ENCODE data around the gene FAM76A. TPM values are rescaled to one million over a fixed set of nuclear protein-coding genes. Genes with fewer than 3 reads are reported as not detected.

The FAM76A gene
- total RNA-seq, 2 donors from 2014 or later: 13.0 to 14.7 TPM

GRCh38 chr1:27741121-27741520, 15.4 kb downstream of the FAM76A start:
- DNase-seq: no peak
- H3K27ac ChIP-seq (ENCODE audit: low read depth, low read length): no peak overlapping the region
- H3K36me3 Mint-ChIP-seq (ENCODE audit: low read depth): peaks cover 46% of the 10 kb centered on the region
- H3K9ac ChIP-seq (ENCODE audit: extremely low read depth, low read length, poor library complexity, severe bottlenecking): no peak overlapping the region
- H3K9me3 ChIP-seq (ENCODE audit: control insufficient read depth, low read length): no peaks in the 10 kb centered on the region
- 94 to 96% methylated on average over 4 to 5 of the region's 6 CpGs for WGBS, 2 experiments (ENCODE audit: insufficient coverage in 1 of 2, insufficient read length in 1 of 2)
- H3K4me1 ChIP-seq (ENCODE audit: control insufficient read depth, insufficient read depth, low read length): no peaks in the 10 kb centered on the region
- no peak overlapping the region for H3K4me3 Mint-ChIP-seq
- TF ChIP-seq, protein P1, sequence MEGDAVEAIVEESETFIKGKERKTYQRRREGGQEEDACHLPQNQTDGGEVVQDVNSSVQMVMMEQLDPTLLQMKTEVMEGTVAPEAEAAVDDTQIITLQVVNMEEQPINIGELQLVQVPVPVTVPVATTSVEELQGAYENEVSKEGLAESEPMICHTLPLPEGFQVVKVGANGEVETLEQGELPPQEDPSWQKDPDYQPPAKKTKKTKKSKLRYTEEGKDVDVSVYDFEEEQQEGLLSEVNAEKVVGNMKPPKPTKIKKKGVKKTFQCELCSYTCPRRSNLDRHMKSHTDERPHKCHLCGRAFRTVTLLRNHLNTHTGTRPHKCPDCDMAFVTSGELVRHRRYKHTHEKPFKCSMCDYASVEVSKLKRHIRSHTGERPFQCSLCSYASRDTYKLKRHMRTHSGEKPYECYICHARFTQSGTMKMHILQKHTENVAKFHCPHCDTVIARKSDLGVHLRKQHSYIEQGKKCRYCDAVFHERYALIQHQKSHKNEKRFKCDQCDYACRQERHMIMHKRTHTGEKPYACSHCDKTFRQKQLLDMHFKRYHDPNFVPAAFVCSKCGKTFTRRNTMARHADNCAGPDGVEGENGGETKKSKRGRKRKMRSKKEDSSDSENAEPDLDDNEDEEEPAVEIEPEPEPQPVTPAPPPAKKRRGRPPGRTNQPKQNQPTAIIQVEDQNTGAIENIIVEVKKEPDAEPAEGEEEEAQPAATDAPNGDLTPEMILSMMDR (conservative IDR thresholded peaks at IDR 0.05): no peak
- H3K27ac Mint-ChIP-seq: no peak overlapping the region
- no peaks in the 10 kb centered on the region for H3K9me3 Mint-ChIP-seq
- no peaks in the 10 kb centered on the region for H3K27me3 Mint-ChIP-seq (ENCODE audit: insufficient read depth)
- no peak overlapping the region for H3K4me3 ChIP-seq (ENCODE audit: low read length)
- no peaks in the 10 kb centered on the region for H3K27me3 ChIP-seq (ENCODE audit: control insufficient read depth, insufficient read depth, low read length, poor library complexity, severe bottlenecking)
- peaks cover 27% of the 10 kb centered on the region for H3K36me3 ChIP-seq (ENCODE audit: control insufficient read depth, insufficient read depth, low read length)
- H3K4me1 Mint-ChIP-seq: no peaks in the 10 kb centered on the region

DNA sequence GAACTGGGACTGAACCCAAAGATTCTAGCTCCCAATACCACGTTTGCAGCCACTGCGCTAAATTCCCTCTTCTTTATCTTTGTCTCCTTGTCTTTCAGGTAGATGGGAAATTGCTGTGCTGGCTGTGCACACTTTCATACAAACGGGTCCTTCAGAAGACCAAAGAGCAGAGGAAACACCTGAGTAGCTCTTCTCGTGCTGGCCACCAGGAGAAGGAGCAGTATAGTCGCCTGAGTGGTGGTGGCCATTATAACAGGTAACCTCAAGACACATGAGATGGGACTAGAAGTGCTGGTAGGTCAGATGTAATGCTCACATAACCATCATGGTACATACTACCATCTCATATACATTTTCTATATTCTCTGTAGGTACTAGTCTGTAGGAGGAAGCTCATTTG, 18.8 kb downstream of the FAM76A start:
- 94 to 100% methylated on average over 3 to 5 of the region's 5 CpGs for WGBS, 2 experiments (ENCODE audit: insufficient coverage in 1 of 2, insufficient read length in 1 of 2)

GRCh38 chr1:27745466-27745865, 19.7 kb downstream of the FAM76A start:
- WGBS, 2 experiments (ENCODE audit: insufficient coverage in 1 of 2, insufficient read length in 1 of 2): 90 to 97% methylated on average over 4 of the region's 4 CpGs
- no peak overlapping the region for H3K9ac ChIP-seq (ENCODE audit: extremely low read depth, low read length, poor library complexity, severe bottlenecking)
- H3K27me3 Mint-ChIP-seq (ENCODE audit: insufficient read depth): no peaks in the 10 kb centered on the region
- TF ChIP-seq, protein P1 (conservative IDR thresholded peaks at IDR 0.05): no peak
- H3K27ac ChIP-seq (ENCODE audit: low read depth, low read length): no peak overlapping the region
- H3K9me3 Mint-ChIP-seq: no peaks in the 10 kb centered on the region
- H3K27me3 ChIP-seq (ENCODE audit: control insufficient read depth, insufficient read depth, low read length, poor library complexity, severe bottlenecking): no peaks in the 10 kb centered on the region
- peaks cover 47% of the 10 kb centered on the region for H3K36me3 ChIP-seq (ENCODE audit: control insufficient read depth, insufficient read depth, low read length)
- no peaks in the 10 kb centered on the region for H3K4me1 ChIP-seq (ENCODE audit: control insufficient read depth, insufficient read depth, low read length)
- DNase-seq: no peak
- H3K9me3 ChIP-seq (ENCODE audit: control insufficient read depth, low read length): no peaks in the 10 kb centered on the region
- no peaks in the 10 kb centered on the region for H3K4me1 Mint-ChIP-seq
- H3K27ac Mint-ChIP-seq: no peak overlapping the region
- H3K4me3 Mint-ChIP-seq: no peak overlapping the region
- no peak overlapping the region for H3K4me3 ChIP-seq (ENCODE audit: low read length)
- H3K36me3 Mint-ChIP-seq (ENCODE audit: low read depth): peaks cover 39% of the 10 kb centered on the region

More for the DNA sequence above, 18.8 kb downstream of the FAM76A start:
- Histone ChIP-seq H3K9ac (ENCODE audit: extremely low read depth, low read length, poor library complexity, severe bottlenecking) (no peak overlapping the region), H3K4me1 (ENCODE audit: control insufficient read depth, insufficient read depth, low read length) (no peaks in the 10 kb centered on the region), H3K27ac (ENCODE audit: low read depth, low read length) (no peak overlapping the region), H3K27me3 (ENCODE audit: control insufficient read depth, insufficient read depth, low read length, poor library complexity, severe bottlenecking) (no peaks in the 10 kb centered on the region), H3K36me3 (ENCODE audit: control insufficient read depth, insufficient read depth, low read length) (peaks cover 38% of the 10 kb centered on the region), H3K4me3 (ENCODE audit: low read length) (no peak overlapping the region), H3K9me3 (ENCODE audit: control insufficient read depth, low read length) (no peaks in the 10 kb centered on the region)
- H3K27ac Mint-ChIP-seq: no peak overlapping the region
- H3K36me3 Mint-ChIP-seq (ENCODE audit: low read depth): peaks cover 44% of the 10 kb centered on the region
- TF ChIP-seq, protein P1 (conservative IDR thresholded peaks at IDR 0.05): peak; percentile 56
- no peak overlapping the region for H3K4me3 Mint-ChIP-seq
- DNase-seq: peak; percentile 51
- no peaks in the 10 kb centered on the region for H3K9me3 Mint-ChIP-seq
- no peaks in the 10 kb centered on the region for H3K4me1 Mint-ChIP-seq
- H3K27me3 Mint-ChIP-seq (ENCODE audit: insufficient read depth): no peaks in the 10 kb centered on the region
